ENCODE data around the gene ETFB.
"Not testable (repeated sequence)": the region's sequence is repeated elsewhere in the genome, so short reads cannot be mapped to it uniquely, and the experiment has no call there.

The ETFB gene

GRCh38 chr19:51365965-51366388 is at the start of gene ETFB:
Gene ETFB (minus strand): TSS chr19:51366388. CDS start chr19:51366326, 62 bp downstream.
- FAIRE-seq (no peak), DNase-seq (ENCODE audit: low spot score) (no peak)

- no peak for FAIRE-seq
- DNase-seq (ENCODE audit: low spot score): no peak
Measured at GRCh38 chr19:51415187-51415586, 49.0 kb upstream of the ETFB start.

- DNase-seq (ENCODE audit: low spot score) (no peak), FAIRE-seq (no peak)
Measured at GRCh38 chr19:51410950-51411748, 45.0 kb upstream of the ETFB start.

GRCh38 chr19:51407511-51408131 is 41.4 kb upstream of the ETFB start:
- DNase-seq (ENCODE audit: low spot score) (no peak), FAIRE-seq (no peak)

- DNase-seq (ENCODE audit: low spot score) (no peak), FAIRE-seq (no peak)
Measured at GRCh38 chr19:51402117-51402516, 35.9 kb upstream of the ETFB start.

- not testable (repeated sequence) for DNase-seq (ENCODE audit: low spot score); FAIRE-seq
Measured at GRCh38 chr19:51399936-51400335, 33.7 kb upstream of the ETFB start.

GRCh38 chr19:51399231-51399630 is 33.0 kb upstream of the ETFB start:
- DNase-seq (ENCODE audit: low spot score) (no peak), FAIRE-seq (no peak)

- DNase-seq (ENCODE audit: low spot score) (peak; percentile 30), FAIRE-seq (no peak)
Measured at GRCh38 chr19:51398096-51398704, 32.0 kb upstream of the ETFB start.

- not testable (repeated sequence) for FAIRE-seq; DNase-seq (ENCODE audit: low spot score)
Measured at GRCh38 chr19:51397453-51397852, 31.3 kb upstream of the ETFB start.

GRCh38 chr19:51396175-51396574 is 30.0 kb upstream of the ETFB start:
- DNase-seq (ENCODE audit: low spot score) (no peak), FAIRE-seq (no peak)

- no peak for FAIRE-seq
- DNase-seq (ENCODE audit: low spot score): peak; percentile 97
Measured at GRCh38 chr19:51394050-51394836, 28.1 kb upstream of the ETFB start.

- FAIRE-seq (no peak), DNase-seq (ENCODE audit: low spot score) (no peak)
Measured at GRCh38 chr19:51392701-51393100, 26.5 kb upstream of the ETFB start.

- FAIRE-seq (no peak), DNase-seq (ENCODE audit: low spot score) (no peak)
Measured at GRCh38 chr19:51391073-51391611, 25.0 kb upstream of the ETFB start.

- FAIRE-seq (no peak), DNase-seq (ENCODE audit: low spot score) (no peak)
Measured at GRCh38 chr19:51389143-51389542, 23.0 kb upstream of the ETFB start.

- DNase-seq (ENCODE audit: low spot score) (no peak), FAIRE-seq (no peak)
Measured at GRCh38 chr19:51387924-51388389, 21.8 kb upstream of the ETFB start, which contains the start of gene LIM2. Gene LIM2 (minus strand): TSS chr19:51387974. CDS start chr19:51387443, 531 bp downstream.

GRCh38 chr19:51386882-51387520 is 20.8 kb upstream of the ETFB start:
- DNase-seq (ENCODE audit: low spot score) (no peak), FAIRE-seq (no peak)

GRCh38 chr19:51382004-51382403 is 15.8 kb upstream of the ETFB start:
- no peak for DNase-seq (ENCODE audit: low spot score)
- FAIRE-seq: no peak

- FAIRE-seq (no peak), DNase-seq (ENCODE audit: low spot score) (no peak)
Measured at GRCh38 chr19:51380379-51380778, 14.2 kb upstream of the ETFB start.

GRCh38 chr19:51377422-51377821 is 11.2 kb upstream of the ETFB start:
- DNase-seq (ENCODE audit: low spot score): no peak

GRCh38 chr19:51375504-51376221 is 9.5 kb upstream of the ETFB start:
- DNase-seq (ENCODE audit: low spot score) (no peak), FAIRE-seq (no peak)

More at GRCh38 chr19:51377422-51377821, 11.2 kb upstream of the ETFB start:
- FAIRE-seq: no peak
